ENCODE results near the gene PCLAF.

- TF ChIP-seq CTCF (IDR thresholded peaks at IDR 0.05; ENCODE audit: low read depth, low read length, poor library complexity, severe bottlenecking) (no peak), EZH2phosphoT487 (IDR thresholded peaks at IDR 0.05; ENCODE audit: borderline replicate concordance, low read length) (no peak)
Observed at GRCh38 chr15:64344651-64345294, 36.5 kb downstream of the PCLAF start.
